C4-2B (cell line): ENCODE measurements around the gene IRAG1.

Experiments used
- ZFX ChIP-seq: fragments of 450-650 bp; IDR thresholded peaks from 2 replicates; pipeline ENCODE4 v1.6.1; 2017
- TF ChIP-seq, protein P1 (sequence below): fragments of 450-650 bp; conservative IDR thresholded peaks from 2 replicates; pipeline ENCODE4 v1.5.1; 2017; ENCODE audit warnings: mild to moderate bottlenecking

DNA sequence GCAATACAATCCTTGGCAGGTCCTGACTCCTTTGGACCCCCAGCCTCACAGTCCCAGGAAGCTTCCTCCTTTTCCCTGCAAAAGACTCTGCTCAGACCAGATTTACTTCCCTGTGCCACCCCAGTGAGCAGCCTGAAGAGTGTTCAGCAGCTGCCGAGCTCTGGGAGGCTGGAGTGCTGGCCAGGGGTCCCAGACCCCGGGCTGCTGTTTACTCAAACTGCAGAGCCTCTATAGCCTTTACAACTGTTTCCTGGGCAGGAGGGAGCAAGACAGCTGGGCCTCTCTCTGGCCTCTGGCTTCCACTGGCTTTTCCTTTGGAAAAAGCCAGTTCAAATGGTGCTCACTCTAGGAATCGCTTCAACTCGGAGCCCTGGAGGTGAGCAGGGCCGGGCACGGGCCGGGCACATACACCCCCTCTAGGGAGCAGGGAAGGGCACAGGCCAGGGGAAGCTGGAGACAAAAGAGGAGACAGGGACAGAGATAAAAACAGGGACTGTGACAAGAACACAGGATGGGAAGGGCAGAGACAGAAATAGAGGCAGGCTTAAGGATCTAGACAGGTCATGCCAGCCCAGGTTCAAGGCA is 932 bp downstream of the IRAG1 start:
- TF ChIP-seq, protein P1, sequence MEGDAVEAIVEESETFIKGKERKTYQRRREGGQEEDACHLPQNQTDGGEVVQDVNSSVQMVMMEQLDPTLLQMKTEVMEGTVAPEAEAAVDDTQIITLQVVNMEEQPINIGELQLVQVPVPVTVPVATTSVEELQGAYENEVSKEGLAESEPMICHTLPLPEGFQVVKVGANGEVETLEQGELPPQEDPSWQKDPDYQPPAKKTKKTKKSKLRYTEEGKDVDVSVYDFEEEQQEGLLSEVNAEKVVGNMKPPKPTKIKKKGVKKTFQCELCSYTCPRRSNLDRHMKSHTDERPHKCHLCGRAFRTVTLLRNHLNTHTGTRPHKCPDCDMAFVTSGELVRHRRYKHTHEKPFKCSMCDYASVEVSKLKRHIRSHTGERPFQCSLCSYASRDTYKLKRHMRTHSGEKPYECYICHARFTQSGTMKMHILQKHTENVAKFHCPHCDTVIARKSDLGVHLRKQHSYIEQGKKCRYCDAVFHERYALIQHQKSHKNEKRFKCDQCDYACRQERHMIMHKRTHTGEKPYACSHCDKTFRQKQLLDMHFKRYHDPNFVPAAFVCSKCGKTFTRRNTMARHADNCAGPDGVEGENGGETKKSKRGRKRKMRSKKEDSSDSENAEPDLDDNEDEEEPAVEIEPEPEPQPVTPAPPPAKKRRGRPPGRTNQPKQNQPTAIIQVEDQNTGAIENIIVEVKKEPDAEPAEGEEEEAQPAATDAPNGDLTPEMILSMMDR: no peak
- TF ChIP-seq ZFX: no peak
